ENCODE results near the gene MTA1.

MTA1 gene

GRCh38 chr14:105486163-105486973 lies 66.7 kb downstream of the MTA1 start, which contains the start of gene CRIP1:
Gene CRIP1, plus strand, starts transcription at chr14:105486886. Its CDS starts 374 bp downstream, at chr14:105487260.
- no peak for DNase-seq (ENCODE audit: low read depth, low spot score)

- DNase-seq (ENCODE audit: low read depth, low spot score): no peak
Measured at GRCh38 chr14:105486974-105487448, 67.4 kb downstream of the MTA1 start.

- peak; percentile 37 for DNase-seq (ENCODE audit: low read depth, low spot score)
Measured at GRCh38 chr14:105487449-105487985, 67.9 kb downstream of the MTA1 start.

DNA sequence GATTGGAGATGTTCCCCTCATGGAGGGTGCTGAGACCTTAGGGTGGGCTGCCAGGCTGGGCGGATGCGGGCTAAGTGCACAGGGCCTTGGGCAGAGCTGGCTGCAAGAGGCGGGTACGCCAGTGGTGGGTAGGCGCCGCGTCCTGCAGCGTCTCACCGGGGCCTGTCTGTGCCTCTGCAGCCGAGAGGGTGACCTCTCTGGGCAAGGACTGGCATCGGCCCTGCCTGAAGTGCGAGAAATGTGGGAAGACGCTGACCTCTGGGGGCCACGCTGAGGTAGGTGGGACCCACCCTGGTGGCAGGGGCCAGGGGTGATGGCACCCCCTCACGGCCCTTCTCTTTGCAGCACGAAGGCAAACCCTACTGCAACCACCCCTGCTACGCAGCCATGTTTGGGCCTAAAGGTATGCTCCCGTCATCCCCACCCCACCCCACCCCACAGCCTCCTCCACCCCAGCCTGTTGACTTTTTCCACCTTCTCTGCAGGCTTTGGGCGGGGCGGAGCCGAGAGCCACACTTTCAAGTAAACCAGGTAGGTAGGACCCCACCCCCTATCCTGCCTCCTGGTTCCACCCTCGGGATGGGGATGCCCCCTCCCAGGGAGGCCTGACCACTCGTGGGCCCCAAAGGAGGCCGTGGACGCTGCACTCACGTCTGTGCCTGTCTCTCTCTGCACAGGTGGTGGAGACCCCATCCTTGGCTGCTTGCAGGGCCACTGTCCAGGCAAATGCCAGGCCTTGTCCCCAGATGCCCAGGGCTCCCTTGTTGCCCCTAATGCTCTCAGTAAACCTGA lies 68.6 kb downstream of the MTA1 start:
- DNase-seq (ENCODE audit: low read depth, low spot score): no peak

- no peak for DNase-seq (ENCODE audit: low read depth, low spot score)
Measured at GRCh38 chr14:105488781-105489541, 69.3 kb downstream of the MTA1 start.

GRCh38 chr14:105489542-105490266 lies 70.1 kb downstream of the MTA1 start:
- DNase-seq (ENCODE audit: low read depth, low spot score): peak; percentile 92

GRCh38 chr14:105490267-105490571 lies 70.6 kb downstream of the MTA1 start:
- DNase-seq (ENCODE audit: low read depth, low spot score): no peak

DNA sequence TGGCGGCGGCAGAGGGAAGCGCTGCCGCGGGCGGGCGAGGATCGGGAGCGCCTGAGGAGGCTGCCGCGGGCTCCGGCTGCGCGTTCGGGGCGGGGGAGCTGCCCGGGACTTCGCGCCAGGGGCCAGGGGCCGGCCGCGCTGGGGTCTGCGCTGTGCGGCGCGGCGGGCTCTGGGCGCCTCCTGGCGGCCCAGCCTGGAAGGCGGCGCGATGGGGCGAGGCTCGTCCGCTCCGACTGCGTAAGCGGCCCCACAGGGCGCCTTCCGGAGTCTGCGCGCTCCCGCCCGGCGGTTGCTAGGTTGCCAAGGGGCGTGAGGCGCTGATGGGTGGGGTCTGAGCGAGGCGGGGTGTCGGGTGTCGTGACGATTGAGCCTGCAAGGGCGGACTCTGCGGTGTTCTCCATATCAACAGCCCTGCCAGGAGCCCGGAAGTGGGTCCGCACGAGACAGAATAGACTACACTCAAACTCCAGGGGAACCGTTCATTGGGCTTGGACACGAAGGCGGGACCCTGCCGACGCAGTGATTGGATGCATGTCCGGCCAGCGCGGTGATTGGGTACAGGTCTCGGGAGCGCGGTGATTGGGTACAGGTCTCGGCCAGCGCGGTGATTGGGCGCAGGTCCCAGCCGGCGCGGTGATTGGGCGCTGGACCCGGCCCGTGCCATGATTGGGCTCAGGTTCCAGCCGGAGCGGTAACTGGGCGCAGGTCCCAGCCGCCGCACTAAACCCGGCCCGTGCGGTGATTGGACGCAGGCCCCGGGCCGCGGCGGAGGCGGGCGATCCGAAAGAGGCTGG lies 71.1 kb downstream of the MTA1 start, which contains the start of gene TEDC1:
Gene TEDC1, plus strand, starts transcription at position 675 of the 794 bp plus-strand sequence. CDS start 130 bp downstream, outside the sequence.
- peak; percentile 100 for DNase-seq (ENCODE audit: low read depth, low spot score)

DNA sequence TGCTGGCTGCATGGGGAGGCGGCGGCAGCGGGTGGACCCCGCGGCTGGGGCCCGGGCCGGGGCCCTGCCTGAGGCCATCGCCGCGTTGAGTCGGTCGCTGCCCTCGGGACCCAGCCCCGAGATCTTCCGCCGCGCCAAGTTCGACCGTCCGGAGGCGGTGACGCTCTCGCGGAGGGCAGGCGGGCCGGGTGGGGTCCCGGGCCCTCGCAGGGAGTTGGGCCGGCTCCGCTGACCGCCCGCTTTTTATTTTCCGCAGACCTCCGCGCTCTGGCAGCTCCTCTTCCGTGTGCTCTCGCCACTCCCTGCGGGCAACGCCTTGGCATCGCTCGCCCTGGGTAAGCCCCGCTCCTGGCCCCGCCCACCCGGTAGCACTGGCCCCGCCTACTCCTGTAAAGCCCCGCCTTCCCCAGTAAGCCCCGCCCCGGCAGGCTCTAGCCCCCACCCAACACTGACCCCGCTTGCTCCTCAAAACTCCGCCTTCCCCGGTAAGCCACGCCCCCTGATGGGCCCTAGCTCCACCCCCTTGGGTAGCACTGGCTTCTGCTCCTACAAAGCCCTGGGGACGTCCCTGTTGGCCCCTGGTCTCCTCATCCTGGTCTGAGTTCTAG lies 71.8 kb downstream of the MTA1 start:
- DNase-seq (ENCODE audit: low read depth, low spot score): peak; percentile 89

DNA sequence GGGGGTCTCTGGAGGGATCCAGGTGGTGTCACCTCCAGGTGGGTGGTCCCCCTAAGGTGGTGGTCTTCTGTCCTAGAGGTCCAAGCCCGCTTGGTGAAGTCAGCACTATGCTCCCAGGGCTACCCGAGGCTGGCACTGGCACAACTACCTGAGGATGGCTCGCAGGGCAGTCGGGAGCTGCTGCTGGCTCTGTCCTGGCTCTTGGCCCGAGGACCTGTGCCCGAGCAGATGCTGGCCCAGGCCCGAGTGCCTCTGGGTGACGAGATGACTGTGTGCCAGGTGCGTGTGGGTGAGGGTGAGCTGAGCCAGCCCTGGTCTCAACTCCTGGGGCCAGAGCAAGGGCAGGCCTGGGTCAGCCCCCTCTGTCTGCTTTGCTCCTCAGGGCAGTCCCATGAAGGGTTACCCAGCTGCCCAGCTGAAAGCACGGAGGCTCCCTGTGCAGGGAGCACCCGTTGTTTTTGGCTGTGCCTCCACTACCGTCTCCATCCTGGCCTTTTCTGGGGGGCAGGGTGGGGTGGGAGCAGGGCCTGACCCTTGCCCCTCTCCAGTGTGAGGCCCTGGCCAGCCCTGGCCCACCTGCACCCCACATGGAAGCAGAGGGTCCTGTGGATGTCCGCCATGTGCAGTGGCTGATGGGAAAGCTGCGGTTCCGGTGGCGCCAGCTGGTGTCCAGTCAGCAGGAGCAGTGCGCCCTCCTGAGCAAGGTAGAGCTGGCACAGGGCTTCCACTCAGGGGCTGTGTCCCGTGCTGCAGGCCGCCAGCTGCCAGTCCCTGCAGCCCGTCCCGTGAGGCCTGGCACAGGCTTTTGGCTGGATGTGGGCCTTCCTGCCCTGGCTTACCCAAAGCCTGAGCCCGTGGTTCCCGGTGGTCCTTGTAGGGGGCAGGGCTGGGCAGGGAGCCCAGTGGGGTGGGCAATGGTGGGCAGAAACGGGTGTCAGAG lies 72.7 kb downstream of the MTA1 start:
- DNase-seq (ENCODE audit: low read depth, low spot score): no peak

DNA sequence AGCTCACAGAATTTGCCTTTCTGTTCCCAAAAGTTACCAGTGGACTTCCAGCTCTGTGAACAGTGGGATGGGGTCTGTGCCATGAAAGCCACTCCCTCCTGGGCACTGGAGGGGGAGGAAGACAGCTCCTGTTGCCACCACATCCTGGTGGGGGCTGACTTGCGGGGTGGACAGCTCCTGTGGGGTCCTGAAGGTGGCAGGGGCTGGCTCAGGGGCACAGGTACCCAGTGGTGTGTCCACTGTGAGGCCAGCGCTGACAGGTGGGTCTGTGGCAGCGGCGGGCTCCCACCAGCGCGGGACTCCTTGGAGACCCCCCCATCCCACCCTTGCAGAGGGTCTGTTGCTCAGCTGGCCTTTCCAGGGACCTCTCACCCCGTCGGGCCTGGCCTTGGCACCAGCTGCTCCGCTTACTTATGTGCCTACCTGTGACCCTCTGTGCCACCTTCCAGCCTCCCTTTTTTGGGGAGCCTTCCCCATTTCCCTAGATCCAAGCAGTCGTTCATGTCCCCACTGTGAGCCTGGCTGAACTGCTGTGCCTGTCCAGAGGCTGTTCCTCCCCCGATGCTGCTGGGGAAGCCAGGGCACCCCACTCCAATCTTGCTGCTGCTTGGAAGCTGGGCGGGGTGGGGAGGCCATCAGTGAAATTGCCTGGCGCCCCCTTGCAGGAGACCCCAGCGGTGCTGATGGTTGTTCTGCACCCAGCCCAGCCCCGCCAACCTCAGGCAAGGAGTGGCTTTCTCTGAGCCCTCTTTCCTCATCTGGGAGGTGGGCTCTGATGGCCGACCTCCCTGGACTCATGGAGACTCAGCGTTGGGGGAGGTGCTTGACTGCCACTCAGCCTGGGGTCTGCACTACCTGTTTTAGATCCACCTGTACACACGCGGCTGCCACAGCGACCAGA lies 73.6 kb downstream of the MTA1 start:
- DNase-seq (ENCODE audit: low read depth, low spot score): no peak

DNA sequence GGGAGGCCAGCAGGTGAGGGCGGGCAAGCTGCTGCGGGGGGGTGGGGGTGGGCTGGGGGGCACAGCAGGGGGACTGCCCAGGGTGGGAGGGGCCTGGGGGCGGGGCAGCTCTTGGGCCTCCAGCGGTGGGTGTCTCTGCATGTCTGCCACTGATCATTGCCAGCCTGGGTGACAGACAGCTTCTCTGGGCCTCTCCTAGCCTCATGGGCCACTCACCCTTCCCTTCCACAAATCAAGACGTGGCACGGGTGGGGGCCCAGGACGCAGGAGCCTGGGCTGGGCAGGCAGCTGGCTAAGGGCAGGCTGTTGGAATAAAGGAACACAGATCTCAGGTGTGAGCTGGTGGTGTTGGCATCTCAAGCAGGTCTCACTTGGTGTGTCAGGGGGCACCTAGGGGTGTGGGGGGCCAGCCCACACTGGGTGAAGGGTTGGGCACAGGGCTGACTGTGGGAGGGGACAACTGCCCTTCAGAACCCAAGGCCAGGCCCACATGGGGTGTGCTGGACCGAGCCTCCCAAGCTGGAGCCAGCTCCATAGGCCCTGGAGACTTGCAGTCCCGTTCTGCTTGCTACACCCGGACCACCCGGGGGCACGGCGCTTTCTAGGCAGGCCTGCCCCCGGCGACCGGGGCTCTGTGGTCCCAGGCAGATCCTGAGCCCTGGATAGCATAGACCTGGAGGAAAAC lies 74.4 kb downstream of the MTA1 start:
- DNase-seq (ENCODE audit: low read depth, low spot score): no peak

DNA sequence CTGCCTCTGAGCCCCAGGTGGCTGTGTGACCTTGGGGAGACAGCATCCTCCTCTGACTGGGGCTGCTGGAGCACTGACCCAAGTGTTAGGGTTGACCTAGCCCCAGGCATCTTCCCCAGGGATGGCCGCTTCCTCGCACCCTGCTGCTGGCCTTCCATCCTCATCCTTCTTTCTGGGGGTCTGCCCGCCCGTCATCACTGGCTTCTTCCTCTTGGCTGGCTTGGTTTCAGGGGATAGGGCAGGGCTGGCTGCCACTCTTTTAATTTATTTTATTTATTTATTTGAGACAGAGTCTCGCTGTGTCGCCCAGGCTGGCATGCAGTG lies 74.9 kb downstream of the MTA1 start:
- no peak for DNase-seq (ENCODE audit: low read depth, low spot score)

DNA sequence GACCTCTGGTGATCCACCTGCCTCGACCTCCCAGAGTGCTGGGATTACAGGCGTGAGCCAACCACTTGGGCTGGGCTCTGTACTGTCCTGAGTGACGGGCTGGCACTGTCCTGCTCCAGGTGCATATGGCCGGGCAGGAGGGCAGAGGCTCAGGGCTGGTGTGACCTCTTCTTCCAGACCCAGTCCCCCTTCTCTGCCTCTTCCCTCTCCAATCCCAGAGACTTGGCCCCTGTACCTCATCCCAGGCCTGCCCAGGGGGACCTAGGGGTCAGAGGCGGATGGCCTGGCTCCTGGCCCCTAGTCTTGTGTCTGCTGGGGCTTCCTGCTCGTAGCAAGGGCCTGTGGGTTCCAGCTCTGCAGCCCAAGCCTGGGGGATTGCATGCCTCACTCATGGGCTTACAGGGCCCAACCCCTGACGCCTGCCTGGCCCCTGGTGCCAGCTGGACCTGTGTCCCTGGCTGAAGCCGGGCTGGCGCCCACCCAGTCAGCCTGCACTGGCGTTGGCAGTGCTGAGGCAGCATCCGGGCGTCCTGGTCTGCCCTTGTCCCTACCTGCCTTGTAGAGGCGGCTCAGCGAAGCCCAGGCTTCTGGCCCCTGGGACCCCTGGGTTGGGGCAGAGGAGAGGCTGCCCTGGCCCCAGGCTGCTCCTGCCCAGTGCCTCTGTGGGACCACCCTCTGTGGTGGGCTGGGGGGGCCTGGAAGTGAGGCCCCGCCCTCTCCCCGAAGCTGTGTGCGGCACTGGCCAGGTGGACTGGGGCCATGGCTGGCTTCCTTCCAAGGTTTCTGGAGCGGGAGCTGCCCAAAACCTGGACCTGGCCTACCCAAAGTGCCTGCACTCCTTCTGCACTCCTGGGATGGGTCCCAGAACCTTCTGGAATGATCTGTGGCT lies 75.7 kb downstream of the MTA1 start:
- no peak for DNase-seq (ENCODE audit: low read depth, low spot score)

- no peak for DNase-seq (ENCODE audit: low read depth, low spot score)
Measured at GRCh38 chr14:105495990-105496830, 76.6 kb downstream of the MTA1 start.
